GM12865 (cell line): ENCODE data around the gene PCNT.
"Not testable (repeated sequence)": the region's sequence is repeated elsewhere in the genome, so short reads cannot be mapped to it uniquely, and the experiment has no call there.

Source experiments
- DNase-seq: peaks from one replicate; pipeline ENCODE4 v3.0.0; 2010; ENCODE audit warnings: low read depth
- H3K4me3 ChIP-seq: 2 replicates; pipeline ENCODE4 v1.5.1; 2011; ENCODE audit warnings: mild to moderate bottlenecking, low read depth, low read length, control low read depth
- TF ChIP-seq, protein P1 (sequence below): IDR thresholded peaks from 2 replicates; pipeline ENCODE4 v1.5.1; 2011; ENCODE audit warnings: low read length, control low read depth, low read depth, inconsistent platforms; ENCODE audit not compliant: insufficient read depth; ENCODE audit errors: missing control alignments

Gene PCNT

DNA sequence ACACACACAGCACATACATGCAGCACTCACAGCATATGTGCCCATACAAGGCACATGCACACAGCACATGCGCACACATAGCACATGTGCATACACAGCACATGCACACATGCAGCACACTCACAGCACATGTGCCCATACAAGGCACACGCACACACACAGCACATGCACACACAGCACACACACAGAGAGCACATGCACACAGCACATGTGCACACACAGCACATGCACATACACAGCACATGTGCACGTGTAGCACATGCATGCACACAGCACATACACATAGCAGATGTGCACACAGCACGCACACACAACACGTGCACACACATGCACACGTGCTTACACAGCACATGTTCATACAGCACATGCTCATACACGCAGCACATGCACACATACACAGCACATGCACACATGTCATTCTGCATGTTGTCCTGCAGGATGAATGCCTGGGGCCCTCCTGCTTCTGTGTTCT lies 48.1 kb downstream of the PCNT start:
- no peak overlapping the region for H3K4me3 ChIP-seq
- TF ChIP-seq, protein P1, sequence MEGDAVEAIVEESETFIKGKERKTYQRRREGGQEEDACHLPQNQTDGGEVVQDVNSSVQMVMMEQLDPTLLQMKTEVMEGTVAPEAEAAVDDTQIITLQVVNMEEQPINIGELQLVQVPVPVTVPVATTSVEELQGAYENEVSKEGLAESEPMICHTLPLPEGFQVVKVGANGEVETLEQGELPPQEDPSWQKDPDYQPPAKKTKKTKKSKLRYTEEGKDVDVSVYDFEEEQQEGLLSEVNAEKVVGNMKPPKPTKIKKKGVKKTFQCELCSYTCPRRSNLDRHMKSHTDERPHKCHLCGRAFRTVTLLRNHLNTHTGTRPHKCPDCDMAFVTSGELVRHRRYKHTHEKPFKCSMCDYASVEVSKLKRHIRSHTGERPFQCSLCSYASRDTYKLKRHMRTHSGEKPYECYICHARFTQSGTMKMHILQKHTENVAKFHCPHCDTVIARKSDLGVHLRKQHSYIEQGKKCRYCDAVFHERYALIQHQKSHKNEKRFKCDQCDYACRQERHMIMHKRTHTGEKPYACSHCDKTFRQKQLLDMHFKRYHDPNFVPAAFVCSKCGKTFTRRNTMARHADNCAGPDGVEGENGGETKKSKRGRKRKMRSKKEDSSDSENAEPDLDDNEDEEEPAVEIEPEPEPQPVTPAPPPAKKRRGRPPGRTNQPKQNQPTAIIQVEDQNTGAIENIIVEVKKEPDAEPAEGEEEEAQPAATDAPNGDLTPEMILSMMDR: no peak
- no peak for DNase-seq

DNA sequence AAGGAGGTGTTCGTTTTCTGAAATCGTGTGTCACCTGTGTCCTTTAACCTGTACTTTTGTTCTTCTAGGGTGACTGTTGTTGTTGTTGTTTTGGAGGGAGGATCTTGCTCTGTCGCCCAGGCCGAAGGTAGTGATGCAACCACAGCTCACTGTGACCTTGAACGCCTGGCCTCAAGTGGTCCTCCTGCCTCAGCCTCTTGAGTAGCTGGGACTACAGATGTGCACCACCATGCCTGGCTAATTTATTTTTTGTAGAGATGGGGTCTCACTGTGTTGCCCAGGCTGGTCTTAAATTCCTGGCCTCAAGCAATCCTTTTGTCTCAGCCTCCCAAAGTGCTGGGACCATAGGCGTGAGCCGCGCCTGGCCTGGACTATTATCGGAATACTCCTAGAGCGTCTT lies 49.0 kb downstream of the PCNT start:
- H3K4me3 ChIP-seq, DNase-seq: not testable (repeated sequence)

DNA sequence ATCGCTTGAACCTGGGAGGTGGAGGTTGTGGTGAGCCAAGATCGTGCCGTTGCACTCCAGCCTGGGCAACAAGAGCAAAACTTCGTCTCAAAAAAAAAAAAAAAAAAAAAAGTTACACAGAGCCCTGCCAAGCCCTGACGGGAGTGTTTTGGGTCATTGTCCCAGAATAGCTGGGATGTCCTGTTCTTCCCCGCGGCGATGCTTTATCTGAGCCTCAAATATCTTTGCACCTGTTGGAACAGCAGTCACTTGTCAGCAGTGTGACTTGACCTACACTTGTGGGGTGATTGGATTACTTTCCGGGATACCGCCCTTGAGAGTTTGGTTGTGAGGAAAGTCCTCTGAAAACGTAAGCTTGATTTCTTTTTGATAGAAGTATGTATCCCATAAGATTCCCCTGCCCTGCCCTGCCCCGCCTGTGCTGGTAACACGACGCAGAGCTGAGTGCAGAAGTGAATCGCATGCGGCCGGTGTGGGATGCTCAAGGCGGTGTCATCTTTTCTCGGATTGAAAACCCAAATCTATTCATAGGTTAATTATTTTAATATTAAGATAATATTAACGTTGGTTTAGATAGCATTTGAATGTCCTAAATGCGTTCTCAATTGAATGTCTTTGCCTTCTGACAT lies 50.9 kb downstream of the PCNT start:
- TF ChIP-seq, protein P1: no peak
- H3K4me3 ChIP-seq: no peak overlapping the region
- DNase-seq: no peak

DNA sequence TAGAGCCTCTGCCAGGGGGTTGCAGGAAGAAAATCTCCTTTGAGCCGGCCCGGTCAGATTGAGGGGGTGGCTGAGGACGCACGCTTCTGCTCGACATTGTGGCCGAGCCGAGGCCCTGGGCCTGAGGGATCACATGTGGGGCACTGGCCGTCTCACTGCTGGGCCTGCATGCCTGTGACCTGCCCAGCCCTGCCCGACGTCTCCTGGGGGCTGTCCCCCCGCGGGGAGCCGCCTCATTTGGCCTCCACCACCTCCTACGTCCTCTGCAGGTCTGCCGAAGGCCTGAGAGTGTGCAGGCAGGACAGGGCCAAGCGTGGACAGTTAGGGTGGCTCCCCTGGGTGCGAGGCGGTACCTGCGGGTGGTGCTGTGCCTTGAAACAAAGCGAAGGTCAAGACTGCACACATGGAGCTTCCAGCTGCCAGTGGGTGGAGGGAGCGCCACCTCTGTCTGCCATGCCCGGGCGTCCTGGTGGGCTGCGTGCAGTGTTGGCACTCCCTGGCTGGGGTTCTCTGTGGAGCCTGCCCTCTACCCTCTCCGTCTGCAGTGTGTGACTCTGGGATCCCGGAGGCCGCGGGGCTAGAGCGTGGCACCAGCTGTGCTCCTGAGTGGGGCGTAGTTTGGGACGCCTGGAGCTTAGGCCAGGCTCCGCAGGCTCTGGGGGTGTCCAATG lies 51.7 kb downstream of the PCNT start:
- H3K4me3 ChIP-seq: no peak overlapping the region
- TF ChIP-seq, protein P1: no peak
- no peak for DNase-seq

DNA sequence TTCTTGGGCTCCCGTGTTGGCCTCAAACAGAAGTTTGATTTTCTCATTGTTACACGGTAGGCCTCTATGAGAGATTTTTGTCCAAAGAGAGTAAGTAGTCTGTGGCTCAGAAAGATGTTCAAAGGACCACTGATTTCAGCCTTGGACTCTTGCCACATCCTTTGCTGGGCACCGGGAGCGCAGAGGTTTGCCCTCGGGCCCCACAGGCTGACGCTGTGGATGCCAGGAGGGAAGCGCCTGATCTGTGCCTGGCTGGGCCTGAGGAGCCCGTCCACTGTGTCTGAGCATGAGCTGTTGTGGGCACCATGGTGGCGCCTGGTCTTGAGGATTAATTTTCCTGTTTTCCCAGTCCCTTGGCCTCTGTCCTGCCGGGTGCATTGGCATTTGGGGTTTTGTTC lies 52.3 kb downstream of the PCNT start:
- TF ChIP-seq, protein P1: no peak
- no peak overlapping the region for H3K4me3 ChIP-seq

DNA sequence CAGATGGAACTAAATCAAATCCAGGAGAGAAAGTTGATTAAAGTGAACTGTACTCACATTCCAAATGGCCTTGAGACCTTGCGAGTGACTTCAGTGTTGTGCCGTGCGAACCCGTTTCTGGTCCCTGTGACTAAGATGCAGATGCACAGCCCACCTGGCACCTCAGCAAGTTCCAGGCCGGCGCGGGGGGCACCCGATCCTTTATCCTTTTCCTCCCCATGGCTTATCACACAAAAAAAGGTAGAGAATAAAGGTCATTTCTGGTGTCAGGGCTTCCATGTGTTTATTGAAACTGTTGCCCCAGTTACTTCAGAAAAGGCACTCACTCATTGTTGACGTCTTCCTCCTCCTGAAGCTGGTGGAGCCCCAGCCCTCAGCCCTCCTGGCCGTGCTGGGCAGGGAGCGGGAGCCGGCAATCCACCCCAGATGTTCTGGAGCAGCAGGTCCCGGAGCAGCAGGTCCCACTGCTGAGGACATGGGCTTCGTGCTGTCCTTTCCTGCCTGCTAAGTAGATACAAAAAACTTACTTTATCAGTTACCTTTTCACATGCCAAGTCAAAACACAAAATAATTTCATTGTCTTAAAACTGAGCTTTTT lies 53.0 kb downstream of the PCNT start:
- TF ChIP-seq, protein P1: no peak
- DNase-seq: no peak

More for the DNA sequence above, 52.3 kb downstream of the PCNT start:
- no peak for DNase-seq

DNA sequence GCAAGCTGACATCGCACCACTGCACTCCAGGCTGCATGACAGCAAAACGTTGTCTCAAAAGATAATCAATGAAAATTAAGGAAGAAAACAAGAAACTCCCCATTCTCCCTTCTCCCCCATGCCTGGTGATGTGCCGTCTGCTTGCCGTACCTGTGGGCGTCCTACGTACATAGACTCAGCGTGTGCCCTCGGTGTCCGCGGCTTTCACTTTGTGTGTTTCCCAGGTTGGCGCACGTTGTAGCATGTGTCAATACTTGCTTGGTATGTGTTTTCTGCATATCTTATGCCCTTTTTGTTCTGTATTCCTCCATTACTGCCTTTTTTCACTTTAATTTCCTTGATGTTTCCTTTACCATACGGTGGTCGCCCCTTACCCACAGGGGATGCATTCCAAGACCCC lies 53.8 kb downstream of the PCNT start:
- DNase-seq: no peak
- no peak overlapping the region for H3K4me3 ChIP-seq
- TF ChIP-seq, protein P1: no peak

More for the DNA sequence above, 53.0 kb downstream of the PCNT start:
- H3K4me3 ChIP-seq: no peak overlapping the region
